ENCODE results near the gene AMBP. TPM values are rescaled to one million over a fixed set of nuclear protein-coding genes. Genes with fewer than 3 reads are reported as not detected.

Gene AMBP
- total RNA-seq, 2 donors from 2014 or later = not detected

DNA sequence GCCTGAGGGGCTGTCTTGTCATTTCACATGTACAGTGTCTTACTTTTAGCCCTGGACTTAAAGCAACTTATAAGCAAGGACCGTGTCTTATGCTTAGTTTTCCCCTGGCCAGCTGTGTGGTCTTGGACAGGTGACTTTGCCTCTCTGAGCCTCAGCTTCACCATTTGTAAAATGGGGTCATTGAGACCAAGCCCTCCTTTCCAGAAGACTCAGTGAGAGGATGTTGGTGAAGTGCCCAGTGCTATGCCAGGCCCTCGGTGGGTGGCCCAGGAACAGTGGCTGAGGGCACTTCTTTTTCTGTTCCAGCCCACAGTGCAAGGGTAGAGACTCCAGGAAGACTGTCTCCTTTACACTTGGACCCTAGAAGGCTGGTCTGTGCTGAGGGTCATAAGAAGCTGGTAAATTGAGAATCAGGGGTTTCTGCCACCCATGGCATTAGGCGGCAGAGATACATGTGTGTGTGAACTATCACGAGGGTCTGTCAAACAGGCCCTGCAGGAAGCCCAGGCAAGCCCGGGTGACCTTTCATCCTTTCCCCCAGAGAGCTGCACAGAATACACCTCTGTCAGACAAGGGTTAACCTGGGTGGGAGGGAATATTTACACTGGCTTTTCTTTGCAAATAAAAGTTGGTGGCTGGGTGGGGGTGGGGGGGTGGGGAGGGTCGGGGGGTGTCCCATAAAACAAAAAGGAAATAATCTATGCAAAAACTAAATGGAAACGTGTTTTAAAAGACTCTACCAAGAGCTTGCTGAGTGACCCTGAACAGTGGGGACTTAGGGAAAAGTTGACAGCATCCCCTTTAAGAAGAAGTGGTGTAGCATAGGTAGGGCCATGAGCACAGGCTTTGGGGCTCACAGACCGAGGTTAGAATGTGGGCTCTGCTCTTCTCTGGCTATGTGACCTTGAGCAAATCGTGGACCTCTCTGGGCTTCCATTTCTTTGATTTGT, 41.4 kb upstream of the AMBP start:
- Histone ChIP-seq H3K27me3 (no peaks in the 10 kb centered on the region), H3K36me3 (no peaks in the 10 kb centered on the region), H3K9me3 (no peaks in the 10 kb centered on the region), H3K4me3 (no peak overlapping the region), H3K4me1 (peaks cover 0 to 3% of the 10 kb centered on the region in 2 donors), H3K27ac (no peak overlapping the region)
- DNase-seq (ENCODE audit: low spot score) = no peak
- TF ChIP-seq, protein P1, sequence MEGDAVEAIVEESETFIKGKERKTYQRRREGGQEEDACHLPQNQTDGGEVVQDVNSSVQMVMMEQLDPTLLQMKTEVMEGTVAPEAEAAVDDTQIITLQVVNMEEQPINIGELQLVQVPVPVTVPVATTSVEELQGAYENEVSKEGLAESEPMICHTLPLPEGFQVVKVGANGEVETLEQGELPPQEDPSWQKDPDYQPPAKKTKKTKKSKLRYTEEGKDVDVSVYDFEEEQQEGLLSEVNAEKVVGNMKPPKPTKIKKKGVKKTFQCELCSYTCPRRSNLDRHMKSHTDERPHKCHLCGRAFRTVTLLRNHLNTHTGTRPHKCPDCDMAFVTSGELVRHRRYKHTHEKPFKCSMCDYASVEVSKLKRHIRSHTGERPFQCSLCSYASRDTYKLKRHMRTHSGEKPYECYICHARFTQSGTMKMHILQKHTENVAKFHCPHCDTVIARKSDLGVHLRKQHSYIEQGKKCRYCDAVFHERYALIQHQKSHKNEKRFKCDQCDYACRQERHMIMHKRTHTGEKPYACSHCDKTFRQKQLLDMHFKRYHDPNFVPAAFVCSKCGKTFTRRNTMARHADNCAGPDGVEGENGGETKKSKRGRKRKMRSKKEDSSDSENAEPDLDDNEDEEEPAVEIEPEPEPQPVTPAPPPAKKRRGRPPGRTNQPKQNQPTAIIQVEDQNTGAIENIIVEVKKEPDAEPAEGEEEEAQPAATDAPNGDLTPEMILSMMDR (IDR thresholded peaks at IDR 0.05) = no peak

DNA sequence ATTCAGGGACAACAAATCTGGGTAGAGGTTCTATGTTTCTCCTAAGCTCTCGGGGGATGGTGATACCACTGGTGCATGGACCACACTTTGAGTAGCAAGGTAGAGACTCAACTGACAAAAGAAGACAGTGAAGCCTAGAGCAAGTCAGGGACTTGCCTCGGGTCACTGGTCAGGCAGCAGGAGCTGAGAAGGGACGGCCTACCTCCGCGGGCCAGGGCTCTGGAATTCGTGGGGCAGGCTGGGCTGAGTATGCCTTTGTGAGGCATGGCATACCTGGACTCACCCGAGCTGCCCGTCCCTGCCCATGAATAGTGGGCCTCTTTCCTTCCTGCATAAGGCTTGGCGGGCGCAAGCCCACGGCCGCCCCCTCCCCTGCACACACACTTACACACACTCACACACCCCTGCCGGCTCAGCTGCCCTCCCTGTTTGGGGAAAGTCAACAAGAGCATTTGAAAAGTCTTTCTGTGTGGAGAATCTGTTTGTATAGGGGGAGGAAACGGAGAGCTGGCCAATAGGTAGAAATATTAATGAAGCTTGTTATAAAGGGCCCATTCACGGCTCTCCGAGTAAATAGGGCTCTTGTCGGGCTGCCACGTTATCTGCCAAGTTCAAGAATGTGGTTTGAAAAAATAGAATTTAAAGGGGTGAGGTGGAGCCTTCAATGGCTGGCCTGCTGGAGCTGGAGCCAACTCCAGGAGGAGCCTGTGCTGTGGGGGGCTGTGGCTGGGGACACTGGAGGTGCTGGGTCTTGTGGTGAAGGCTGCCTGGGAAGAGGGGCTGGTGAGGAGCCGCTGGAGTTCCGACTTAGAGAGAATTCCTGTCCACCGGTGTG, 40.1 kb upstream of the AMBP start:
- DNase-seq (ENCODE audit: low spot score) = no peak
- Histone ChIP-seq H3K27me3 (no peaks in the 10 kb centered on the region), H3K27ac (no peak overlapping the region), H3K9me3 (no peaks in the 10 kb centered on the region), H3K36me3 (no peaks in the 10 kb centered on the region), H3K4me1 (peaks cover 0 to 6% of the 10 kb centered on the region in 2 donors), H3K4me3 (no peak overlapping the region)
- TF ChIP-seq, protein P1 (IDR thresholded peaks at IDR 0.05) = no peak

GRCh38 chr9:114117614-114117995, 39.5 kb upstream of the AMBP start:
- H3K27me3 ChIP-seq = no peaks in the 10 kb centered on the region
- H3K4me1 ChIP-seq = peaks cover 0 to 12% of the 10 kb centered on the region in 2 donors
- H3K4me3 ChIP-seq = no peak overlapping the region
- TF ChIP-seq, protein P1 (IDR thresholded peaks at IDR 0.05) = no peak
- DNase-seq (ENCODE audit: low spot score) = no peak
- H3K27ac ChIP-seq = no peak overlapping the region
- no peaks in the 10 kb centered on the region for H3K36me3 ChIP-seq
- H3K9me3 ChIP-seq = no peaks in the 10 kb centered on the region

GRCh38 chr9:114116126-114116747, 38.1 kb upstream of the AMBP start:
- Histone ChIP-seq H3K9me3 (no peaks in the 10 kb centered on the region), H3K4me1 (peaks cover 0 to 14% of the 10 kb centered on the region in 2 donors), H3K36me3 (no peaks in the 10 kb centered on the region), H3K4me3 (no peak overlapping the region), H3K27ac (no peak overlapping the region), H3K27me3 (no peaks in the 10 kb centered on the region)
- TF ChIP-seq, protein P1 (IDR thresholded peaks at IDR 0.05) = no peak
- DNase-seq (ENCODE audit: low spot score) = no peak

GRCh38 chr9:114115654-114116125, 37.6 kb upstream of the AMBP start:
- no peaks in the 10 kb centered on the region for H3K36me3 ChIP-seq
- DNase-seq (ENCODE audit: low spot score) = no peak
- H3K4me3 ChIP-seq = no peak overlapping the region
- no peaks in the 10 kb centered on the region for H3K9me3 ChIP-seq
- TF ChIP-seq, protein P1 (IDR thresholded peaks at IDR 0.05) = no peak
- H3K4me1 ChIP-seq = peaks cover 0 to 14% of the 10 kb centered on the region in 2 donors
- no peaks in the 10 kb centered on the region for H3K27me3 ChIP-seq
- H3K27ac ChIP-seq = no peak overlapping the region

Data from right atrium auricular region (tissue), 2 donors.